Chondrocyte (in vitro differentiated cells): ENCODE data around the gene NEMP1. TPM values are rescaled to one million over a fixed set of nuclear protein-coding genes. Genes with fewer than 3 reads are reported as not detected.

Experiments used
- DNase-seq: peaks from one replicate; pipeline ENCODE4 v3.0.0; 2021; ENCODE audit warnings: mixed read lengths, low spot score
- H3K27ac Mint-ChIP-seq: one replicate; pipeline ENCODE4 v1.8.0; 2021; ENCODE audit warnings: mild to moderate bottlenecking, moderate library complexity, mixed read lengths; ENCODE audit not compliant: unreplicated experiment
- H3K27me3 Mint-ChIP-seq: 2 replicates; pipeline ENCODE4 v1.8.0; 2021; ENCODE audit warnings: low read depth, mixed read lengths
- H3K36me3 Mint-ChIP-seq: 2 replicates; pipeline ENCODE4 v1.8.0; 2021; ENCODE audit warnings: low read depth, mixed read lengths
- H3K4me1 Mint-ChIP-seq: 2 replicates; pipeline ENCODE4 v1.8.0; 2021; ENCODE audit warnings: low read depth, mild to moderate bottlenecking, mixed read lengths
- H3K4me3 Mint-ChIP-seq: one replicate; pipeline ENCODE4 v1.8.0; 2021; ENCODE audit warnings: mild to moderate bottlenecking, moderate library complexity, mixed read lengths; ENCODE audit not compliant: unreplicated experiment
- H3K9me3 Mint-ChIP-seq: 2 replicates; pipeline ENCODE4 v1.8.0; 2021; ENCODE audit warnings: low read depth, mixed read lengths
- total RNA-seq: library from RNA; stranded (reverse); gene quantifications from 3 replicates; pipeline ENCODE4 v1.2.1, GENCODE V29; 2021
- TF ChIP-seq, protein P1 (sequence below): fragments of 200-600 bp; sonication (generic); IDR thresholded peaks from 2 replicates; pipeline ENCODE4 v1.5.0; 2021; ENCODE audit warnings: antibody characterized with exemption, mild to moderate bottlenecking, moderate library complexity

The NEMP1 gene
- total RNA-seq, 1 donor from 2014 or later, result 11.7 TPM

DNA sequence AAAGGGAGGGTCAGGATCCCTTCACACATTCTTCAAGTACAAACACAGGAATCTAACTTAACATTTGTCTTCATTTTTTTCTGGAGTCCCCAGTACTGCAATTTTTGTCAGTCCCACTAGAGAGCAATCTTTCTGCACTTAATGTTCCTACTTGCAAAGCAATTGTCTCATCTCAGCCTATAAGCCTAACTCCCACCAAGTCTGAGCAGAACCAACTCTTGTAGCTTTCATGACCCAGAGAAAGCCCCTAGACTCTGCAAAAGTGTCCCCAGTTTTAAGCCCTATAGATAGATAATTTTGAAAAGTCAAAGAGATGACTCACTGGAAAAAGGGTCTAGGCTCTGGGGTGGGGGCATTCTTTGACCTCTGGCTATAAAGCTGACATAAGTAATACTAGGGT lies 70.4 kb downstream of the NEMP1 start:
- Mint-ChIP-seq H3K4me3 (no peak overlapping the region), H3K9me3 (no peaks in the 10 kb centered on the region), H3K27ac (no peak overlapping the region)

GRCh38 chr12:57006809-57007475 lies 71.6 kb downstream of the NEMP1 start:
- Mint-ChIP-seq H3K4me3 (peak overlapping the region; percentile 67), H3K4me1 (peaks cover 35% of the 10 kb centered on the region), H3K27me3 (peaks cover 1% of the 10 kb centered on the region), H3K9me3 (no peaks in the 10 kb centered on the region), H3K27ac (peak overlapping the region; percentile 17), H3K36me3 (peaks cover 18% of the 10 kb centered on the region)
- DNase-seq, result no peak
- TF ChIP-seq, protein P1, sequence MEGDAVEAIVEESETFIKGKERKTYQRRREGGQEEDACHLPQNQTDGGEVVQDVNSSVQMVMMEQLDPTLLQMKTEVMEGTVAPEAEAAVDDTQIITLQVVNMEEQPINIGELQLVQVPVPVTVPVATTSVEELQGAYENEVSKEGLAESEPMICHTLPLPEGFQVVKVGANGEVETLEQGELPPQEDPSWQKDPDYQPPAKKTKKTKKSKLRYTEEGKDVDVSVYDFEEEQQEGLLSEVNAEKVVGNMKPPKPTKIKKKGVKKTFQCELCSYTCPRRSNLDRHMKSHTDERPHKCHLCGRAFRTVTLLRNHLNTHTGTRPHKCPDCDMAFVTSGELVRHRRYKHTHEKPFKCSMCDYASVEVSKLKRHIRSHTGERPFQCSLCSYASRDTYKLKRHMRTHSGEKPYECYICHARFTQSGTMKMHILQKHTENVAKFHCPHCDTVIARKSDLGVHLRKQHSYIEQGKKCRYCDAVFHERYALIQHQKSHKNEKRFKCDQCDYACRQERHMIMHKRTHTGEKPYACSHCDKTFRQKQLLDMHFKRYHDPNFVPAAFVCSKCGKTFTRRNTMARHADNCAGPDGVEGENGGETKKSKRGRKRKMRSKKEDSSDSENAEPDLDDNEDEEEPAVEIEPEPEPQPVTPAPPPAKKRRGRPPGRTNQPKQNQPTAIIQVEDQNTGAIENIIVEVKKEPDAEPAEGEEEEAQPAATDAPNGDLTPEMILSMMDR, result peak; percentile 58

More for the DNA sequence above, 70.4 kb downstream of the NEMP1 start:
- H3K36me3 Mint-ChIP-seq, result peaks cover 11% of the 10 kb centered on the region
- H3K27me3 Mint-ChIP-seq, result peaks cover 9% of the 10 kb centered on the region
- TF ChIP-seq, protein P1, result peak; percentile 83
- DNase-seq, result no peak
- H3K4me1 Mint-ChIP-seq, result peaks cover 32% of the 10 kb centered on the region

DNA sequence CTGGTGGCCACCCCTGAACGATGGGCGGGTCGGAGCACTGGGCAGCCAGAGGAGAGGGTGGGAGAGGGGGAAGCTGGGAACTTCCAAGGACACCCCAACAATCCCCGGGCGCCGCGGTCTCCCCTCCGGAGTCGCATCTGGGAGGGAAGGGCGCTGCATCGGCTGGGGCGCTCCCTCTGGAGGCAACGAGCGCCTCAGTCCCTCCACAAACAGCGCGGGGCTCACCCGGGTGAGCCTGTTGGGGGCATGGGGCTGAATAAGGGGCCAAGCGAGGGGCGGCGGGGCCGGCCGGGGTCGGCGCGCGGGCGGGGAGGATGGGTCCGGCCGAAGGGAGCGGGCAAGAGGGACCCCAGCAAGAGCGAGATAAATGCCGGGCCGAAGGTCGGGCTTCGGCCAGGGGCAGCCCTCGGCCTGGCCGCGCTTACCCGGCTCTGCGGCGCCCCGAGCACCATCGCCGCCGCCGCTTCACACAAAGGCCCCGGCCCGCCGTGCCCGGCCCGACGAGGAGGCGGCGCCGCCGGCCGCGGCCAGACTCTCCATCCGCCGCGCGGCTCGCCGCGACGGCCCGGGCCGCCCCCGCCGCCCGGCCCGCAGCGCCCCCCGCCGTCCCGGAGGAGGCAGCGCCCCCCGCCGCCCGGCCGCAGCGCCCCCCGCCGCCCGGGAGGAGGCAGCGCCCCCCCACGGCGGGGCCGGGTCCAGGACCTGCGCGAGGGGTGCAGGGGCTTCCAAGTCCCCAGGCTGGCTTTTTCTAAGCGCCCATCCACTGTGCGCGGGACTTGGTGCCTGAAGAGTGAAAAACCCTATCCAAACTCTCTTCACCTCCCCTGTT lies 72.4 kb downstream of the NEMP1 start, which contains the start of gene ZBTB39:
Gene ZBTB39 (minus strand): TSS at position 567 of the 829 bp plus-strand sequence. CDS start 1,629 bp downstream, outside the sequence.
- peak within 1 kb of the TSS; percentile 97 for H3K4me3 Mint-ChIP-seq
- H3K4me1 Mint-ChIP-seq, result peaks cover 35% of the 10 kb centered on the region
- no peaks in the 10 kb centered on the region for H3K27me3 Mint-ChIP-seq
- H3K9me3 Mint-ChIP-seq, result no peaks in the 10 kb centered on the region
- TF ChIP-seq, protein P1, result peak; percentile 81
- no peak for DNase-seq
- peak within 1 kb of the TSS; percentile 58 for H3K27ac Mint-ChIP-seq
- peaks cover 20% of the 10 kb centered on the region for H3K36me3 Mint-ChIP-seq

Other genes with a start within 250 kb of the NEMP1 start
- not detected in 3 replicates for gene SDR9C7, start 144.4 kb downstream of the NEMP1 start, total RNA-seq
- gene RDH16, start 121.2 kb downstream of the NEMP1 start, total RNA-seq, result 0.10 TPM in 1 of 3 replicates, not detected in the others
- 5.8 to 6.1 TPM (median 6.0 TPM) in 3 replicates for gene ZBTB39, start 72.2 kb downstream of the NEMP1 start, total RNA-seq
- not detected in 3 replicates for gene TAC3, start 62.3 kb downstream of the NEMP1 start, total RNA-seq
- 0.48 TPM in 1 of 3 replicates, not detected in the others for gene MYO1A, start 28.7 kb downstream of the NEMP1 start, total RNA-seq
- 30.7 to 32.5 TPM (median 31.1 TPM) in 3 replicates for gene NAB2, start 10.3 kb upstream of the NEMP1 start, total RNA-seq
- 89.4 to 101 TPM (median 94.2 TPM) in 3 replicates for gene STAT6, start 32.6 kb upstream of the NEMP1 start, total RNA-seq
- gene LRP1, start 49.7 kb upstream of the NEMP1 start, total RNA-seq, result 448 to 583 TPM (median 463 TPM) in 3 replicates
- not detected in 3 replicates for gene LRP1-AS, start 68.8 kb upstream of the NEMP1 start, total RNA-seq
- 75.4 to 85.4 TPM (median 82.8 TPM) in 3 replicates for gene NXPH4, start 138.0 kb upstream of the NEMP1 start, total RNA-seq
- gene SHMT2, start 150.9 kb upstream of the NEMP1 start, total RNA-seq, result 112 to 292 TPM (median 291 TPM) in 3 replicates
- gene STAC3, start 172.4 kb upstream of the NEMP1 start, total RNA-seq, result 1.1 to 2.8 TPM (median 1.3 TPM) in 3 replicates